Body of pancreas (tissue), 2 donors: ENCODE data around the gene FANCM. TPM values are rescaled to one million over a fixed set of nuclear protein-coding genes. Genes with fewer than 3 reads are reported as not detected.

Source experiments
- small RNA-seq: library from RNA; depleted of rRNA; stranded (forward); fragments of <200 nt; gene quantifications from one replicate; pipeline ENCODE3, GENCODE V24; 2016
- total RNA-seq, 2 donors: library from RNA; depleted of rRNA; stranded (reverse); fragments of >200 nt; gene quantifications; one replicate each; pipeline ENCODE4 v1.1.0, GENCODE V29; 2016

The FANCM gene
- total RNA-seq, 2 donors from 2014 or later = 3.4 to 4.3 TPM

Small RNAs within 50 kb of the gene (small RNA-seq; reads per million reads assigned to genes)
- gene RF00151 = not detected
- 6,442 reads per million, percentile 99 among the genes with 10 or more reads in this experiment for gene SNORD127

Other genes starting within 250 kb of the FANCM start
- gene KLHL28, start 174.0 kb upstream of the FANCM start, total RNA-seq = 1 to 10 TPM; 5.9 to 8.0 TPM
- 10 to 100 TPM; 23.6 to 38.6 TPM for gene TOGARAM1, start 173.7 kb upstream of the FANCM start, total RNA-seq
- gene PRPF39, start 51.8 kb upstream of the FANCM start, total RNA-seq = 10 to 100 TPM; 21.4 to 28.8 TPM
- gene FKBP3, start 1.4 kb upstream of the FANCM start, total RNA-seq = 10 to 100 TPM; 22.1 to 23.1 TPM
- gene MIS18BP1, start 117.3 kb downstream of the FANCM start, total RNA-seq = 10 to 100 TPM in 1 of 2 donors, 1 to 10 TPM in 1; 8.0 to 18.8 TPM